GM12874 (cell line): ENCODE results near the gene ZMIZ1.

Experiments
- CTCF ChIP-seq: IDR thresholded peaks from 2 replicates; pipeline ENCODE4 v1.5.1; 2011; ENCODE audit warnings: low read depth, mild to moderate bottlenecking, control low read depth, low read length, moderate library complexity; ENCODE audit not compliant: insufficient read depth

Gene ZMIZ1

GRCh38 chr10:79322616-79323543 lies 254.1 kb downstream of the ZMIZ1 start:
- no peak for TF ChIP-seq CTCF

GRCh38 chr10:79323602-79324001 lies 254.8 kb downstream of the ZMIZ1 start:
- no peak for TF ChIP-seq CTCF

GRCh38 chr10:79324032-79324695 lies 255.4 kb downstream of the ZMIZ1 start:
- TF ChIP-seq CTCF, result no peak

- TF ChIP-seq CTCF, result no peak
Observed at GRCh38 chr10:79326361-79327089, 257.8 kb downstream of the ZMIZ1 start.

GRCh38 chr10:79327090-79327457 lies 258.3 kb downstream of the ZMIZ1 start:
- no peak for TF ChIP-seq CTCF

GRCh38 chr10:79328147-79328701 lies 259.5 kb downstream of the ZMIZ1 start:
- TF ChIP-seq CTCF, result no peak
